ENCODE measurements around the gene LILRA6. TPM values are rescaled to one million over a fixed set of nuclear protein-coding genes. Genes with fewer than 3 reads are reported as not detected.

Gene LILRA6
- total and polyA plus RNA-seq, 2 of the 13 experiments (the other 11 are each of a cell fraction or from before 2014, with no cell fraction given): not detected

- TF ChIP-seq ZBTB43 (CRISPR knock-in tag; conservative IDR thresholded peaks at IDR 0.05): no peak
- TF ChIP-seq POLR2AphosphoS2 (IDR thresholded peaks at IDR 0.05; ENCODE audit: low read depth, low read length): no peak
- no peak for TF ChIP-seq FOXM1 (CRISPR knock-in tag; IDR thresholded peaks at IDR 0.05)
- TF ChIP-seq TCF7L2 (IDR thresholded peaks at IDR 0.05; ENCODE audit: low read depth, low read length): no peak
- no peak for TF ChIP-seq ZMYM2 (CRISPR knock-in tag; IDR thresholded peaks at IDR 0.05)
- no peak for TF ChIP-seq MYNN (CRISPR knock-in tag; IDR thresholded peaks at IDR 0.05; ENCODE audit: low read depth)
- TF ChIP-seq PPARG (CRISPR knock-in tag; conservative IDR thresholded peaks at IDR 0.05): no peak
- no peak for TF ChIP-seq ZNF879 (CRISPR knock-in tag; IDR thresholded peaks at IDR 0.05)
- TF ChIP-seq, protein P1, sequence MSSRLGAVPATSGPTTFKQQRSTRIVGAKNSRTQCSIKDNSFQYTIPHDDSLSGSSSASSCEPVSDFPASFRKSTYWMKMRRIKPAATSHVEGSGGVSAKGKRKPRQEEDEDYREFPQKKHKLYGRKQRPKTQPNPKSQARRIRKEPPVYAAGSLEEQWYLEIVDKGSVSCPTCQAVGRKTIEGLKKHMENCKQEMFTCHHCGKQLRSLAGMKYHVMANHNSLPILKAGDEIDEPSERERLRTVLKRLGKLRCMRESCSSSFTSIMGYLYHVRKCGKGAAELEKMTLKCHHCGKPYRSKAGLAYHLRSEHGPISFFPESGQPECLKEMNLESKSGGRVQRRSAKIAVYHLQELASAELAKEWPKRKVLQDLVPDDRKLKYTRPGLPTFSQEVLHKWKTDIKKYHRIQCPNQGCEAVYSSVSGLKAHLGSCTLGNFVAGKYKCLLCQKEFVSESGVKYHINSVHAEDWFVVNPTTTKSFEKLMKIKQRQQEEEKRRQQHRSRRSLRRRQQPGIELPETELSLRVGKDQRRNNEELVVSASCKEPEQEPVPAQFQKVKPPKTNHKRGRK (CRISPR knock-in tag; IDR thresholded peaks at IDR 0.05): no peak
- TF ChIP-seq, protein P2, sequence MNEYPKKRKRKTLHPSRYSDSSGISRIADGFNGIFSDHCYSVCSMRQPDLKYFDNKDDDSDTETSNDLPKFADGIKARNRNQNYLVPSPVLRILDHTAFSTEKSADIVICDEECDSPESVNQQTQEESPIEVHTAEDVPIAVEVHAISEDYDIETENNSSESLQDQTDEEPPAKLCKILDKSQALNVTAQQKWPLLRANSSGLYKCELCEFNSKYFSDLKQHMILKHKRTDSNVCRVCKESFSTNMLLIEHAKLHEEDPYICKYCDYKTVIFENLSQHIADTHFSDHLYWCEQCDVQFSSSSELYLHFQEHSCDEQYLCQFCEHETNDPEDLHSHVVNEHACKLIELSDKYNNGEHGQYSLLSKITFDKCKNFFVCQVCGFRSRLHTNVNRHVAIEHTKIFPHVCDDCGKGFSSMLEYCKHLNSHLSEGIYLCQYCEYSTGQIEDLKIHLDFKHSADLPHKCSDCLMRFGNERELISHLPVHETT (CRISPR knock-in tag; conservative IDR thresholded peaks at IDR 0.05): no peak; the same call in 1 of the 2 replicates
- TF ChIP-seq TAF1 (CRISPR knock-in tag; IDR thresholded peaks at IDR 0.05): peak; percentile 57
- TF ChIP-seq, protein P3, sequence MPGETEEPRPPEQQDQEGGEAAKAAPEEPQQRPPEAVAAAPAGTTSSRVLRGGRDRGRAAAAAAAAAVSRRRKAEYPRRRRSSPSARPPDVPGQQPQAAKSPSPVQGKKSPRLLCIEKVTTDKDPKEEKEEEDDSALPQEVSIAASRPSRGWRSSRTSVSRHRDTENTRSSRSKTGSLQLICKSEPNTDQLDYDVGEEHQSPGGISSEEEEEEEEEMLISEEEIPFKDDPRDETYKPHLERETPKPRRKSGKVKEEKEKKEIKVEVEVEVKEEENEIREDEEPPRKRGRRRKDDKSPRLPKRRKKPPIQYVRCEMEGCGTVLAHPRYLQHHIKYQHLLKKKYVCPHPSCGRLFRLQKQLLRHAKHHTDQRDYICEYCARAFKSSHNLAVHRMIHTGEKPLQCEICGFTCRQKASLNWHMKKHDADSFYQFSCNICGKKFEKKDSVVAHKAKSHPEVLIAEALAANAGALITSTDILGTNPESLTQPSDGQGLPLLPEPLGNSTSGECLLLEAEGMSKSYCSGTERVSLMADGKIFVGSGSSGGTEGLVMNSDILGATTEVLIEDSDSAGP (CRISPR knock-in tag; IDR thresholded peaks at IDR 0.05; ENCODE audit: borderline replicate concordance): peak; percentile 48; the same call in 1 of the 2 replicates
- no peak for TF ChIP-seq HNRNPH1 (optimal IDR thresholded peaks at IDR 0.05; ENCODE audit: low read depth, low read length)
- peak; percentile 64; the same call in 1 of the 2 replicates for TF ChIP-seq ZNF749 (CRISPR knock-in tag; IDR thresholded peaks at IDR 0.05; ENCODE audit: borderline replicate concordance)
- TF ChIP-seq CBX2 (IDR thresholded peaks at IDR 0.05; ENCODE audit: low read depth, low read length): no peak
- TF ChIP-seq CBX2 (CRISPR knock-in tag; IDR thresholded peaks at IDR 0.05; ENCODE audit: low read depth): 0 out of 2 replicates have a peak, but pooled peaks have one; percentile 13
- TF ChIP-seq NFATC3 (CRISPR knock-in tag; IDR thresholded peaks at IDR 0.05): no peak
- TF ChIP-seq ZNF615 (CRISPR knock-in tag; IDR thresholded peaks at IDR 0.05; ENCODE audit: borderline replicate concordance): no peak
- TF ChIP-seq ZNF788 (CRISPR knock-in tag; IDR thresholded peaks at IDR 0.05; ENCODE audit: borderline replicate concordance): 0 out of 2 replicates have a peak, but pooled peaks have one; percentile 19
- no peak for TF ChIP-seq PRMT3 (CRISPR knock-in tag; IDR thresholded peaks at IDR 0.05; ENCODE audit: borderline replicate concordance, low read depth)
- no peak for TF ChIP-seq HIC2 (CRISPR knock-in tag; IDR thresholded peaks at IDR 0.05; ENCODE audit: low read depth)
- no peak for TF ChIP-seq ETV5 (CRISPR knock-in tag; IDR thresholded peaks at IDR 0.05; ENCODE audit: borderline replicate concordance)
Measured at GRCh38 chr19:54191011-54191810, 51.4 kb downstream of the LILRA6 start, which contains the start of gene TSEN34 (continued).

Data from HepG2 (cell line).